ENCODE data around the gene TBX2. TPM values are rescaled to one million over a fixed set of nuclear protein-coding genes. Genes with fewer than 3 reads are reported as not detected.

Gene TBX2
- total RNA-seq, 2 donors from 2014 or later: 35.2 to 49.5 TPM

- no peak for ATAC-seq (ENCODE audit: insufficient number of reproducible peaks, low FRiP score, low read depth)
Measured at GRCh38 chr17:61396586-61397085, 3.0 kb upstream of the TBX2 start.

GRCh38 chr17:61397086-61397842 lies 2.4 kb upstream of the TBX2 start:
- Histone ChIP-seq H3K36me3 (no peaks in the 10 kb centered on the region), H3K27ac (peak overlapping the region; percentile 44 to 91), H3K27me3 (replicated peaks; ENCODE audit: insufficient read depth) (no peaks in the 10 kb centered on the region), H3K9me3 (no peaks in the 10 kb centered on the region), H3K4me3 (peak overlapping the region; percentile 87), H3K4me1 (ENCODE audit: control insufficient read depth in 1 of 2, low read depth in 2 of 2) (peaks cover 9 to 51% of the 10 kb centered on the region in 2 donors)
- DNase-seq (ENCODE audit: low spot score) (no peak), ATAC-seq (ENCODE audit: insufficient number of reproducible peaks, low FRiP score, low read depth) (no peak)
- no peak for TF ChIP-seq CTCF (IDR thresholded peaks at IDR 0.05)

More at GRCh38 chr17:61396586-61397085, 3.0 kb upstream of the TBX2 start:
- H3K9me3 ChIP-seq: no peaks in the 10 kb centered on the region
- H3K27ac ChIP-seq: peak overlapping the region; percentile 44 to 91
- no peak for TF ChIP-seq CTCF (IDR thresholded peaks at IDR 0.05)
- H3K27me3 ChIP-seq (replicated peaks; ENCODE audit: insufficient read depth): no peaks in the 10 kb centered on the region
- H3K36me3 ChIP-seq: no peaks in the 10 kb centered on the region
- peak overlapping the region; percentile 87 for H3K4me3 ChIP-seq
- DNase-seq (ENCODE audit: low spot score): no peak
- H3K4me1 ChIP-seq (ENCODE audit: control insufficient read depth in 1 of 2, low read depth in 2 of 2): peaks cover 9 to 46% of the 10 kb centered on the region in 2 donors

- DNase-seq (ENCODE audit: low spot score) (no peak), ATAC-seq (ENCODE audit: insufficient number of reproducible peaks, low FRiP score, low read depth) (no peak)
- Histone ChIP-seq H3K36me3 (peaks cover 3% of the 10 kb centered on the region), H3K4me3 (peak overlapping the region; percentile 87), H3K27ac (peak overlapping the region; percentile 91), H3K9me3 (no peaks in the 10 kb centered on the region), H3K4me1 (ENCODE audit: control insufficient read depth in 1 of 2, low read depth in 2 of 2) (peaks cover 9 to 64% of the 10 kb centered on the region in 2 donors), H3K27me3 (replicated peaks; ENCODE audit: insufficient read depth) (no peaks in the 10 kb centered on the region)
- TF ChIP-seq CTCF (IDR thresholded peaks at IDR 0.05): no peak
Measured at GRCh38 chr17:61398721-61399130, 917 bp upstream of the TBX2 start.

GRCh38 chr17:61400066-61400716 lies 548 bp downstream of the TBX2 start:
- Histone ChIP-seq H3K27me3 (replicated peaks; ENCODE audit: insufficient read depth) (no peaks in the 10 kb centered on the region), H3K27ac (peak overlapping the region; percentile 79 to 91), H3K4me1 (ENCODE audit: control insufficient read depth in 1 of 2, low read depth in 2 of 2) (peaks cover 9 to 71% of the 10 kb centered on the region in 2 donors), H3K9me3 (no peaks in the 10 kb centered on the region), H3K4me3 (peak overlapping the region; percentile 87), H3K36me3 (peaks cover 6% of the 10 kb centered on the region)
- ATAC-seq (ENCODE audit: insufficient number of reproducible peaks, low FRiP score, low read depth): peak; percentile 15
- no peak for TF ChIP-seq CTCF (IDR thresholded peaks at IDR 0.05)
- no peak for DNase-seq (ENCODE audit: low spot score)

GRCh38 chr17:61400717-61401388 lies 1.2 kb downstream of the TBX2 start:
- TF ChIP-seq CTCF (IDR thresholded peaks at IDR 0.05): no peak
- no peaks in the 10 kb centered on the region for H3K9me3 ChIP-seq
- H3K4me1 ChIP-seq (ENCODE audit: control insufficient read depth in 1 of 2, low read depth in 2 of 2): peaks cover 9 to 71% of the 10 kb centered on the region in 2 donors
- H3K27me3 ChIP-seq (replicated peaks; ENCODE audit: insufficient read depth): no peaks in the 10 kb centered on the region
- peaks cover 9% of the 10 kb centered on the region for H3K36me3 ChIP-seq
- peak overlapping the region; percentile 87 for H3K4me3 ChIP-seq
- peak overlapping the region; percentile 79 to 89 for H3K27ac ChIP-seq
- DNase-seq (ENCODE audit: low spot score) (no peak), ATAC-seq (ENCODE audit: insufficient number of reproducible peaks, low FRiP score, low read depth) (no peak)
